HG02798 (cell line): ENCODE measurements around the gene RANBP10.

Source experiments
- ATAC-seq: cut with Tn5 transposase; IDR thresholded peaks from one replicate; pipeline ENCODE4 v1.9.1; 2021; ENCODE audit warnings: mild to moderate bottlenecking; ENCODE audit not compliant: unreplicated experiment, poor library complexity

RANBP10 gene

GRCh38 chr16:67750466-67750865, 55.9 kb downstream of the RANBP10 start:
- ATAC-seq: peak; percentile 80

- ATAC-seq: no peak
Measured at GRCh38 chr16:67749436-67750078, 56.8 kb downstream of the RANBP10 start.

GRCh38 chr16:67748834-67749233, 57.5 kb downstream of the RANBP10 start:
- no peak for ATAC-seq

GRCh38 chr16:67746846-67747245, 59.5 kb downstream of the RANBP10 start:
- no peak for ATAC-seq

GRCh38 chr16:67741118-67741517, 65.2 kb downstream of the RANBP10 start:
- no peak for ATAC-seq

- ATAC-seq: no peak
Measured at GRCh38 chr16:67740391-67740790, 66.0 kb downstream of the RANBP10 start.

GRCh38 chr16:67736858-67737257, 69.5 kb downstream of the RANBP10 start:
- ATAC-seq: no peak

GRCh38 chr16:67734731-67735201, 71.6 kb downstream of the RANBP10 start:
- no peak for ATAC-seq

GRCh38 chr16:67733734-67734470, 72.5 kb downstream of the RANBP10 start:
- ATAC-seq: no peak

- ATAC-seq: no peak
Measured at GRCh38 chr16:67731753-67732095, 74.6 kb downstream of the RANBP10 start.

GRCh38 chr16:67731071-67731752, 75.1 kb downstream of the RANBP10 start:
- ATAC-seq: no peak

- ATAC-seq: no peak
Measured at GRCh38 chr16:67730326-67730725, 76.0 kb downstream of the RANBP10 start.

- no peak for ATAC-seq
Measured at GRCh38 chr16:67729636-67730248, 76.6 kb downstream of the RANBP10 start.

- no peak for ATAC-seq
Measured at GRCh38 chr16:67727521-67728485, 78.6 kb downstream of the RANBP10 start.

- no peak for ATAC-seq
Measured at GRCh38 chr16:67726106-67727034, 80.0 kb downstream of the RANBP10 start.

- ATAC-seq: no peak
Measured at GRCh38 chr16:67723911-67724305, 82.5 kb downstream of the RANBP10 start.

GRCh38 chr16:67723151-67723910, 83.0 kb downstream of the RANBP10 start:
- ATAC-seq: no peak

GRCh38 chr16:67720236-67720635, 86.1 kb downstream of the RANBP10 start:
- no peak for ATAC-seq
